HUDEP-2 (cell line): Measurements from ENCODE around the gene PLA2G12A.

ENCODE experiments used
- DNase-seq, 76 experiments: peaks; one replicate each; lab custom pipeline; 2025; ENCODE audit not compliant: unreplicated experiment in 76 of 76; lab: John Stamatoyannopoulos, UW

The PLA2G12A gene

GRCh38 chr4:109729718-109730618 is at the start of gene PLA2G12A:
Gene PLA2G12A, minus strand, starts transcription at chr4:109730070. Its CDS starts 261 bp downstream, at chr4:109729809.
- DNase-seq, result peak in 66 of 76 experiments; percentile 3 to 86 (median 48)

- DNase-seq, result no peak
These were observed 35.0 kb upstream of the PLA2G12A start for GRCh38 chr4:109764789-109765402.

- DNase-seq, result no peak
These were observed 34.5 kb upstream of the PLA2G12A start for GRCh38 chr4:109764376-109764775.

GRCh38 chr4:109760682-109761081 is 30.8 kb upstream of the PLA2G12A start:
- DNase-seq, result no peak

- DNase-seq, result no peak
These were observed 25.8 kb upstream of the PLA2G12A start for GRCh38 chr4:109755656-109756055.

- DNase-seq, result no peak
These were observed 24.4 kb upstream of the PLA2G12A start for GRCh38 chr4:109754093-109754857.

- peak in 2 of 76 experiments; percentile 11 to 14 for DNase-seq
These were observed 22.7 kb upstream of the PLA2G12A start for GRCh38 chr4:109752525-109752924.

- no peak for DNase-seq
These were observed 22.0 kb upstream of the PLA2G12A start for GRCh38 chr4:109751852-109752251.

GRCh38 chr4:109750652-109751244 is 20.9 kb upstream of the PLA2G12A start:
- DNase-seq, result no peak

- DNase-seq, result no peak
These were observed 19.7 kb upstream of the PLA2G12A start for GRCh38 chr4:109749388-109750082.

- no peak for DNase-seq
These were observed 18.2 kb upstream of the PLA2G12A start for GRCh38 chr4:109748114-109748513.

- no peak for DNase-seq
These were observed 16.9 kb upstream of the PLA2G12A start for GRCh38 chr4:109746728-109747127.

GRCh38 chr4:109745830-109746229 is 16.0 kb upstream of the PLA2G12A start:
- DNase-seq, result no peak

GRCh38 chr4:109739547-109739946 is 9.7 kb upstream of the PLA2G12A start:
- DNase-seq, result no peak

- no peak for DNase-seq
These were observed 8.4 kb upstream of the PLA2G12A start for GRCh38 chr4:109738104-109738872.

- DNase-seq, result no peak
These were observed 5.9 kb upstream of the PLA2G12A start for GRCh38 chr4:109735566-109736365.

- DNase-seq, result peak in 7 of 76 experiments; percentile 2 to 46 (median 13)
These were observed 3.9 kb upstream of the PLA2G12A start for GRCh38 chr4:109733728-109734127.
